Measurements from ENCODE around the gene PPP1R12B.
"Not testable (repeated sequence)": the region's sequence is repeated elsewhere in the genome, so short reads cannot be mapped to it uniquely, and the experiment has no call there.

PPP1R12B gene

GRCh38 chr1:202586871-202587270, 238.4 kb downstream of the PPP1R12B start:
- H3K4me3 ChIP-seq (ENCODE audit: low read length): no peak overlapping the region
- DNase-seq (ENCODE audit: low read depth, low spot score): no peak

GRCh38 chr1:202587859-202588485, 239.5 kb downstream of the PPP1R12B start:
- no peak for DNase-seq (ENCODE audit: low read depth, low spot score)
- no peak overlapping the region for H3K4me3 ChIP-seq (ENCODE audit: low read length)

GRCh38 chr1:202588503-202589189, 240.1 kb downstream of the PPP1R12B start:
- H3K4me3 ChIP-seq (ENCODE audit: low read length): no peak overlapping the region
- DNase-seq (ENCODE audit: low read depth, low spot score): no peak

- H3K4me3 ChIP-seq (ENCODE audit: low read length): no peak overlapping the region
- DNase-seq (ENCODE audit: low read depth, low spot score): no peak
These were observed 240.9 kb downstream of the PPP1R12B start for GRCh38 chr1:202589190-202589930.

- no peak overlapping the region for H3K4me3 ChIP-seq (ENCODE audit: low read length)
- DNase-seq (ENCODE audit: low read depth, low spot score): no peak
These were observed 241.6 kb downstream of the PPP1R12B start for GRCh38 chr1:202590126-202590525.

GRCh38 chr1:202590975-202591411, 242.5 kb downstream of the PPP1R12B start:
- DNase-seq (ENCODE audit: low read depth, low spot score): no peak
- no peak overlapping the region for H3K4me3 ChIP-seq (ENCODE audit: low read length)

- no peak overlapping the region for H3K4me3 ChIP-seq (ENCODE audit: low read length)
- no peak for DNase-seq (ENCODE audit: low read depth, low spot score)
These were observed 243.0 kb downstream of the PPP1R12B start for GRCh38 chr1:202591515-202591914.

GRCh38 chr1:202592146-202592545, 243.6 kb downstream of the PPP1R12B start:
- DNase-seq (ENCODE audit: low read depth, low spot score): no peak
- no peak overlapping the region for H3K4me3 ChIP-seq (ENCODE audit: low read length)

- no peak for DNase-seq (ENCODE audit: low read depth, low spot score)
- H3K4me3 ChIP-seq (ENCODE audit: low read length): no peak overlapping the region
These were observed 245.3 kb downstream of the PPP1R12B start for GRCh38 chr1:202593845-202594244.

- DNase-seq (ENCODE audit: low read depth, low spot score): no peak
- no peak overlapping the region for H3K4me3 ChIP-seq (ENCODE audit: low read length)
These were observed 248.1 kb downstream of the PPP1R12B start for GRCh38 chr1:202596638-202597037.

- no peak overlapping the region for H3K4me3 ChIP-seq (ENCODE audit: low read length)
- no peak for DNase-seq (ENCODE audit: low read depth, low spot score)
These were observed 248.7 kb downstream of the PPP1R12B start for GRCh38 chr1:202597090-202597761.

GRCh38 chr1:202599669-202600431, 251.4 kb downstream of the PPP1R12B start:
- no peak overlapping the region for H3K4me3 ChIP-seq (ENCODE audit: low read length)
- DNase-seq (ENCODE audit: low read depth, low spot score): peak; percentile 15

- no peak overlapping the region for H3K4me3 ChIP-seq (ENCODE audit: low read length)
- no peak for DNase-seq (ENCODE audit: low read depth, low spot score)
These were observed 252.0 kb downstream of the PPP1R12B start for GRCh38 chr1:202600432-202601041.

GRCh38 chr1:202603435-202603834, 254.9 kb downstream of the PPP1R12B start:
- DNase-seq (ENCODE audit: low read depth, low spot score): no peak
- no peak overlapping the region for H3K4me3 ChIP-seq (ENCODE audit: low read length)

- DNase-seq (ENCODE audit: low read depth, low spot score): no peak
- H3K4me3 ChIP-seq (ENCODE audit: low read length): no peak overlapping the region
These were observed 257.0 kb downstream of the PPP1R12B start for GRCh38 chr1:202605515-202605914.

- not testable (repeated sequence) for DNase-seq (ENCODE audit: low read depth, low spot score); H3K4me3 ChIP-seq (ENCODE audit: low read length)
These were observed 263.5 kb downstream of the PPP1R12B start for GRCh38 chr1:202612036-202612435.

- no peak overlapping the region for H3K4me3 ChIP-seq (ENCODE audit: low read length)
- DNase-seq (ENCODE audit: low read depth, low spot score): no peak
These were observed 265.1 kb downstream of the PPP1R12B start for GRCh38 chr1:202613571-202613970.

- not testable (repeated sequence) for H3K4me3 ChIP-seq (ENCODE audit: low read length); DNase-seq (ENCODE audit: low read depth, low spot score)
These were observed 266.1 kb downstream of the PPP1R12B start for GRCh38 chr1:202614363-202615207.
